GM06990 (cell line): ENCODE measurements around the gene DUSP8.
"Not testable (repeated sequence)": the region's sequence is repeated elsewhere in the genome, so short reads cannot be mapped to it uniquely, and the experiment has no call there.

Experiments
- DNase-seq: peaks from one replicate; pipeline ENCODE4 v3.0.0-alpha.2; 2011; ENCODE audit not compliant: insufficient read length; ENCODE audit errors: extremely low read depth
- H3K27me3 ChIP-seq: replicated peaks from 2 replicates; pipeline ENCODE4 v1.6.0; 2011; ENCODE audit warnings: low read length; ENCODE audit not compliant: control insufficient read depth, insufficient read depth
- H3K36me3 ChIP-seq: 2 replicates; pipeline ENCODE4 v1.5.1; 2011; ENCODE audit warnings: low read length; ENCODE audit not compliant: control insufficient read depth, insufficient read depth
- H3K4me3 ChIP-seq: replicated peaks from 2 replicates; pipeline ENCODE4 v1.5.1; 2011; ENCODE audit warnings: low read depth, mild to moderate bottlenecking, control low read depth, low read length
- TF ChIP-seq, protein P1 (sequence below): IDR thresholded peaks from 2 replicates; pipeline ENCODE4 v1.5.1; 2011; ENCODE audit warnings: low read length, control low read depth, mild to moderate bottlenecking, inconsistent platforms; ENCODE audit not compliant: insufficient read depth, poor library complexity, severe bottlenecking

Gene DUSP8

DNA sequence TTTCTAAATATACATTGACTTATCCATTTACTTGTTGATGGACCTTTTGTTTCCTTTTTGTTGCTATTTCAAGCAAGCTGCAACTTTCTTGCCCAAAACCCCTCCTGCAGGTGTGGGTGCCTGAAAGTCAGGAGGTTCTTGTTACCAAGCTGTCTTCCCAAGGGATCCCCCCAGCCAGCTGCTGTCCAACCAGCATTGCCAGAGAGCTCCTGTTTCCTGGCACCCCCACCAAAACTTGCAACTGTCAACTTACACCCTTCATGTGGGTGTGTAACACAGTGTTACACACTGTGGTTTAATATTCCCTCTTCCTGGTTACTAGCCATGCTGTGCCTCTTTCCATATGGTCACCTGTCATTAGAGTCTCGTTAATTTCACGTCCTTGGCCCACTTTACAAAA, 14.6 kb upstream of the DUSP8 start:
- Histone ChIP-seq H3K27me3 (no peaks in the 10 kb centered on the region; the same call in 1 of the 2 replicates), H3K4me3 (no peak overlapping the region), H3K36me3 (no peaks in the 10 kb centered on the region)
- no peak for DNase-seq
- TF ChIP-seq, protein P1, sequence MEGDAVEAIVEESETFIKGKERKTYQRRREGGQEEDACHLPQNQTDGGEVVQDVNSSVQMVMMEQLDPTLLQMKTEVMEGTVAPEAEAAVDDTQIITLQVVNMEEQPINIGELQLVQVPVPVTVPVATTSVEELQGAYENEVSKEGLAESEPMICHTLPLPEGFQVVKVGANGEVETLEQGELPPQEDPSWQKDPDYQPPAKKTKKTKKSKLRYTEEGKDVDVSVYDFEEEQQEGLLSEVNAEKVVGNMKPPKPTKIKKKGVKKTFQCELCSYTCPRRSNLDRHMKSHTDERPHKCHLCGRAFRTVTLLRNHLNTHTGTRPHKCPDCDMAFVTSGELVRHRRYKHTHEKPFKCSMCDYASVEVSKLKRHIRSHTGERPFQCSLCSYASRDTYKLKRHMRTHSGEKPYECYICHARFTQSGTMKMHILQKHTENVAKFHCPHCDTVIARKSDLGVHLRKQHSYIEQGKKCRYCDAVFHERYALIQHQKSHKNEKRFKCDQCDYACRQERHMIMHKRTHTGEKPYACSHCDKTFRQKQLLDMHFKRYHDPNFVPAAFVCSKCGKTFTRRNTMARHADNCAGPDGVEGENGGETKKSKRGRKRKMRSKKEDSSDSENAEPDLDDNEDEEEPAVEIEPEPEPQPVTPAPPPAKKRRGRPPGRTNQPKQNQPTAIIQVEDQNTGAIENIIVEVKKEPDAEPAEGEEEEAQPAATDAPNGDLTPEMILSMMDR = no peak

DNA sequence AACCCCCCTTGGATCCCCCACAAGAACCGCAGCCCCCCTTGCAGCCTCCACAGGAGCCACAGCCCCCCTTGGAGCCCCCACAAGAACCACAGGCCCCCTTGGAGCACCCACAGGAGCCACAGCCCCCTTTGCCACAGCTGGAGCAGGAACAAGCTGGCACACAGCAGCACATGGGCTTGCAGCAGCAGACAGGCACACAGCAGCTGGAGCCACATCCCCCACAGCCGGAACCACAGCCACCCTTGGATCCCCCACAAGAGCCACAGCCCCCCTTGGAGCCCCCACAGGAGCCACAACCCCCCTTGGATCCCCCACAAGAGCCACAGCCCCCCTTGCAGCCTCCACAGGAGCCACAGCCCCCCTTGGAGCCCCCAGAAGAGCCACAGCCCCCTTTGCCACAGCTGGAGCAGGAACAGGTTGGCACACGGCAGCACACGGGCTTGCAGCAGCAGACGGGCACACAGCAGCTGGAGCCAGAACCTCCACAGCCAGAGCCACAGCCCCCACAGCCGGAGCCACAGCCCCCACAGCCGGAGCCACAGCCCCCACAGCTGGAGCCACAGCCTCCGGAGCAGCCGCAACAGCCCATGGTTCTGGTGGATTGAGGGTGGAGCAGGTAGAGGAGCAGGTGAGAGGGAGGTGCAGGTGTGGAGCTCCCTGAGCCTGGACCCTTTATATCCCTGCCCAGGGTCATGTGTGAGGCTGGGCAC, 12.7 kb upstream of the DUSP8 start, which contains the start of gene KRTAP5-1:
TSS of gene KRTAP5-1 (minus strand) at position 623 of the 710 bp plus-strand sequence. CDS start at position 589, 34 bp downstream.
- not testable (repeated sequence) for DNase-seq

DNA sequence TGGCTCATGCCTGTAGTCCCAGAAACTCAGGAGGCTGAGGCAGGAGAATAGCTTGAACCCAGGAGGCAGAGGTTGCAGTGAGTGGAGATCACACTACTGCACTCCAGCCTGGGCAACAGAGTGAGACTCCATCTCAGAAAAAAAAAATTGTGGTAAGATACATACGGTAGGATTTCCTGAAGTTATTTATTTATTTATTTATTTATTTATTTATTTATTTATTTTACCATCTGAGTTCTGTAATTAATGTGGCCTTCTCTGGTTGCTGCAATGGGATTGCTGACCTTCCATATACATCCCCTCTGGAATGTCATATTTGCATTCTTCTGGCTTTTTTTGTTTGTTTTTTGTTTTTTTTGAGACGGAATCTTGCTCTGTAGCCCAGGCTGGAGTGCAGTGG, 10.8 kb upstream of the DUSP8 start:
- H3K27me3 ChIP-seq = not testable (repeated sequence)

More for the DNA sequence above, 12.7 kb upstream of the DUSP8 start, which contains the start of gene KRTAP5-1:
- H3K27me3 ChIP-seq, H3K36me3 ChIP-seq, H3K4me3 ChIP-seq: not testable (repeated sequence)

DNA sequence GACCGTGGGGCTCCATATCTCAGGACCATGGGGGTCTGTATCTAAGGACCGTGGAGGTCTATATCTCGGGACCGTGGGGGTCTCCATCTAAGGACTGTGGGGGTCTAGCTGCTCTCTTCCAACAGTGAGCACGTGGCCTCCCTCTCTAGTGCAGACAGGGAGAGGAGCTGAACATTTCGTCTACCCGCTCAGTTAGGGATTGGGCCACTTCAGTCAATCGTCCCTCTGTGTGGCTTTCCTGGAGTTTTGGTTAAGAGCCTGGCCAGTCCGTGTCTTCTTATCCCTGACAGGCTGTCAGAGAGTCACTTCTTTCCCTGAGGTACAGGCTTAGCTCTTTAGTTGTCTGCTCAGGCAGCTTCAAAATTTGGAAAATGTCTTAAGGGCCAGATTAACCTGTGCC, 9.9 kb upstream of the DUSP8 start:
- TF ChIP-seq, protein P1 = no peak
- H3K27me3 ChIP-seq = no peaks in the 10 kb centered on the region
- no peak overlapping the region for H3K4me3 ChIP-seq
- H3K36me3 ChIP-seq = no peaks in the 10 kb centered on the region
- DNase-seq = no peak

More for the DNA sequence above, 10.8 kb upstream of the DUSP8 start:
- H3K36me3 ChIP-seq, H3K4me3 ChIP-seq, DNase-seq: not testable (repeated sequence)

DNA sequence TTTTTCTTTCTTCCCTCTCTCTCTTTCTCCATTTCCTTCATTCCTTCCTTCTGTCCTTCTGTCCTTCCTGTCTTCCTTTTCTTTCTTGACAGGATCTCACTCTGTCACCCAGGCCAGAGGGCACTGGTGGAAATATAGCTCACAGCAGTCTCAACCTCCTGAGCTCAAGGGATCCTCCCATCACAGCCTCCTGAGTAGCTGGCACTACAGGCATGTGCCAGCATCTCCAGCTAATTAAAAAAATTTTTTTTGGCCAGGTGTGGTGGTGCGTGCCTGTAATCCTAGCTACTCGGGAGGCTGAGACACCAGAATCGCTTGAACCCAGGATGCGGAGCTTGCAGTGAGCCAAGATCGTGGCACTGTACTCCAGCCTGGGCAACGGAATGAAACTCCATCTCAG, 4.8 kb upstream of the DUSP8 start:
- DNase-seq = no peak
- H3K27me3 ChIP-seq = peaks cover 4% of the 10 kb centered on the region; the same call in 1 of the 2 replicates
- H3K4me3 ChIP-seq = no peak overlapping the region
- TF ChIP-seq, protein P1 = no peak
- no peaks in the 10 kb centered on the region for H3K36me3 ChIP-seq

DNA sequence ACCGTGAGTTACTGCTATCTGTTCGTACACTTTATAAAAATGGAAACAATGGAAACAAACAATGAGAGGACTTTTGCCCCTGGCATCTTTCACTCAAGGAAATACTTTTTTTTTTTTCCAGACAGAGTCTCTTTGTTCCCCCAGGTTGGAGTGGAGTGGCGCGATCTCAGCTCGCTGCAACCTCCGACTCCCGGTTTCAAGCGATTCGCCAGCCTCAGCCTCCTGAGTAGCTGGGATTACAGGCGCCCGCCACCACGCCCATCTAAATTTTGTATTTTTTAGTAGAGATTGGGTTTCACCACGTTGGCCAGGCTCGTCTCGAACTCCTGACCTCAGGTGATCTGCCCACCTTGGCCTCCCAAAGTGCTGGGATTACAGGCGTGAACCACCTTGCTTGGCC, 3.7 kb upstream of the DUSP8 start:
- H3K27me3 ChIP-seq, DNase-seq: not testable (repeated sequence)

DNA sequence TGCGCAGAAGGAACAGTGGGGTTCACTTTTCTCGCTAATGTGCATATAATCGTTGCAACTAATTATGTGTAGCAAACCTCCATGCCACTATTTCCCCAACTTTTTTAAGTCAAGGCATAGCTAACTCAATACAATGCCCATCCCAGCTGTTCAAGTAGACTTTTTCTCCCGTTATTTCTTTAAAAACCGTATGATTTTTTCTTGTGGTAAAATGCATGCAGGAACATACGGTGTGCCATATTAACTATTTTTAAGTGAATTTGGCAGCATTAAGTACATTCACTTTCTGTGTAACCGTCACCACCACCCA, 2.8 kb upstream of the DUSP8 start:
- TF ChIP-seq, protein P1 = no peak
- no peak overlapping the region for H3K4me3 ChIP-seq
- no peak for DNase-seq
- H3K36me3 ChIP-seq = no peaks in the 10 kb centered on the region
- H3K27me3 ChIP-seq = peaks cover 4% of the 10 kb centered on the region; the same call in 1 of the 2 replicates

More for the DNA sequence above, 3.7 kb upstream of the DUSP8 start:
- not testable (repeated sequence) for H3K4me3 ChIP-seq, H3K36me3 ChIP-seq
